Stimulated activated CD8-positive, alpha-beta memory T cell treated with anti-CD3 and anti-CD28 coated beads, Interleukin-7, amount 100 ng/mL, for 24 hours (primary cell): ENCODE results near the gene OR10R2.
"Not testable (repeated sequence)": the region's sequence is repeated elsewhere in the genome, so short reads cannot be mapped to it uniquely, and the experiment has no call there.

ENCODE experiments used
- DNase-seq: peaks from one replicate; pipeline ENCODE4 v3.0.0-alpha.2; 2020; ENCODE audit warnings: low read depth

The OR10R2 gene, protein sequence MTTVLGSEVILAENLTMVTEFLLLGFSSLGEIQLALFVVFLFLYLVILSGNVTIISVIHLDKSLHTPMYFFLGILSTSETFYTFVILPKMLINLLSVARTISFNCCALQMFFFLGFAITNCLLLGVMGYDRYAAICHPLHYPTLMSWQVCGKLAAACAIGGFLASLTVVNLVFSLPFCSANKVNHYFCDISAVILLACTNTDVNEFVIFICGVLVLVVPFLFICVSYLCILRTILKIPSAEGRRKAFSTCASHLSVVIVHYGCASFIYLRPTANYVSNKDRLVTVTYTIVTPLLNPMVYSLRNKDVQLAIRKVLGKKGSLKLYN

DNA sequence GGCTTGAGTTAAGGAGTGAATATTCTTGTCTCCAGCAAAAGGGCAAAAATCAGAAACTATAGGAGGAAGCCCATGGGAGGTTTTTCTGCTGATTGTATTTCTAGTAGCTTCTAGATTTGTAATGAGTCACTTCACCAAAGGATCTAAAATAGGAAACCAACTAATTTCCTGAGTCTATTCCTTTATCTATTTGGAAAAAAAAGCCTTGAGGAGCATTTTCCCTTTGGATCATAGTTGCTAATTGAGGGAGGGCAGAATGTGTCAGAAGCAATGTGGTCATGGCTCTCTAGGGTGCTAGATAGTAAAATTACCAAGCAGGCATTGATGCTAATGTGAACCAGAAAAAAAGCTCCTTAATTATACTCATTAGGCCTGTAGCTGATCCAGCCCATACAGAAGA, at the start of gene OR10R2:
TSS of gene OR10R2 (plus strand) at position 301 of the 400 bp plus-strand sequence. CDS start 106 bp downstream, outside the sequence.
- no peak for DNase-seq

- DNase-seq = no peak
Measured at GRCh38 chr1:158425027-158425426, 47.0 kb upstream of the OR10R2 start.

GRCh38 chr1:158426137-158426536, 45.9 kb upstream of the OR10R2 start, which contains the start of gene OR10K2:
Gene OR10K2 (minus strand): TSS chr1:158426237. CDS start chr1:158420866, 5,371 bp downstream.
- no peak for DNase-seq

DNA sequence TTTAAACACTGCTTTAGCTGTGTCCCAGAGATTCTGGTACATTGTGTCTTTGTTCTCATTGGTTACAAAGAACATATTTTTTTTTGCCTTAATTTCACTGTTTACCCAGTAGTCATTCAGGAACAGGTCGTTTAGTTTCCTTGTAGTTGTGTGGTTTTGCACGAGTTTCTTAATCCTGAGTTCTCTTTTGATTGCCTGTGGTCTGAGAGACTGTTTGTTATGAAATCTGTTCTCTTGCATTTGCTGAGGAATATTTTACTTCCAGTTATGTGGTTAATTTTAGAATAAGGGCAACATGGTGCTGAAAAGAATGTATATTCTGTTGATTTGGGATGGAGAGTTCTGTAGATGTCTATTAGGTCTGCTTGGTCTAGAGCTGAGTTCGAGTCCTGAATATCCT, 41.9 kb upstream of the OR10R2 start:
- not testable (repeated sequence) for DNase-seq

GRCh38 chr1:158434741-158435140, 37.3 kb upstream of the OR10R2 start:
- no peak for DNase-seq

DNA sequence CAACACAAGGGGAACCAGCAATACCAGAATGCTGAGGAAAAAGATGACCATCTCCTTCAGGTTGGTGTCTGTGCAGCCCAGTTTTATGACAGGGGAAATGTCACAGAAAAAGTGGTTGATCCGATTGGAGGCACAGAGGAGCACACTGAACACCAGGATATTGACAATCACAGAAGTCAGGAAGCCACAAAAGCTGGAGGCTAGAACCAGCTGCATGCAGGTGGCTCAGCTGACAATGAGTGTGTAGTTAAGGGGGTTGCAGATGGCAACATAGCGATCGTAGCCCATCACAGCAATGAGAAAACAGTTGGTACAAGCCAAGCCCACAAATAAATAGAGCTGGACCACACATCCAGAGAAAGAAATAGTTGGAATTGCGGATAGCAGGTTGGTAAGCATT, 26.6 kb upstream of the OR10R2 start:
- DNase-seq = no peak

DNA sequence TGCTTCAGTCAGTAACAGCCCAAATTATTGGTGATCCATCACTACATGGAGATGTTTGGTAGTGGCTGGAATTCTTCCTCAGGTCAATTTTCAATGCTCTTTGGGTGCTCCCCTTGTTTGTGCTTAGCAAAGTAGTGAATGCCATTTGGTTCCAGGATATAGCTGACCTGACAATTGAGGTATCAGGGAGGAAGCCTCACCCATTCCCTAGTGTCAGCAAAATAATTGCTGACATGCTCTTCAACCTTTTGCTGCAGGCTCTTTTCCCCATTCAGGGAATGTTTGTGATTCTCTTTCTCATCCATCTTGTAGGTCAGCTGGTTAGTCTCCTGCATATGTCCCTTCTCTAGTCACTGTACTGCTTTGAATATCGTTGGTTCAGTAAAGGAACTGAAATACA, 17.5 kb upstream of the OR10R2 start:
- no peak for DNase-seq

DNA sequence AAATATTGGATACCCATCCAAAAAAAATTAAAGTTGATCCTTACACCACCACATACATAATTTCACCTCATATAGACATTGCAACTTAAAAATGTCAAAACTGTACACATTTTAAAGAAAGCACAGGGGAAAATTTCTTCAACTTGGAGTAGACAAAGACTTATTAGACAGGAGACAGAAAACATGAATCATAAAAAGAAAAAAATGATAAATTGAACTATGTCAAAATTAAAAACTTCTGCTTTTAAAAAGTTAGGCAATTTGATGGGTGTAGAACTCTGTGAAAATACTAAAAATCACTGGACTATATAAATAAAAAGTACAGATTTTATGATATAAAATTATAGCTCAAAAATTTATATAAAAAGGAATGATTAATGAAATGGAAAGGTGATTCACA, 14.8 kb upstream of the OR10R2 start:
- no peak for DNase-seq

GRCh38 chr1:158458263-158458662, 13.8 kb upstream of the OR10R2 start:
- DNase-seq = no peak

DNA sequence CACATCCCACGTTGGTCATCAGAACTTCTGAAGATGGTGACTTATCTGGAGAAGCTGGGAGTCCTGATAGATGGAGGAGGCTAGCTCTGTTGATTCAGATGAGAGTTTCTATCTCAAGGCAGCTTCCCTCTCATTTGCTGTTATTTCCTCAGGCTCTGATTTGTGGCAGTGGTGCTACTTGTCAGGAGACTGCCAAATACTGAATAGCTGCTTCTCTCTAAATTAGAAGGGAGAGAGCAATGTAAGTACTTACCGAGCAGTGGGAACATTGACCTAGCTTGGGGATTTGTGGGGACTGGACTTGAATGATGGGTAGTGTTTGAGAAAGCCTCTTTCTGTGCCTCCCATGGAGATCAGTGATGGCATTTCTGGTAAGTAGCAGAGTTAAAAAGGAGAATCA, 10.5 kb upstream of the OR10R2 start, which contains the start of gene OR10K1:
TSS of gene OR10K1 (plus strand) at position 301 of the 400 bp plus-strand sequence. CDS start 3,728 bp downstream, outside the sequence.
- DNase-seq = no peak

DNA sequence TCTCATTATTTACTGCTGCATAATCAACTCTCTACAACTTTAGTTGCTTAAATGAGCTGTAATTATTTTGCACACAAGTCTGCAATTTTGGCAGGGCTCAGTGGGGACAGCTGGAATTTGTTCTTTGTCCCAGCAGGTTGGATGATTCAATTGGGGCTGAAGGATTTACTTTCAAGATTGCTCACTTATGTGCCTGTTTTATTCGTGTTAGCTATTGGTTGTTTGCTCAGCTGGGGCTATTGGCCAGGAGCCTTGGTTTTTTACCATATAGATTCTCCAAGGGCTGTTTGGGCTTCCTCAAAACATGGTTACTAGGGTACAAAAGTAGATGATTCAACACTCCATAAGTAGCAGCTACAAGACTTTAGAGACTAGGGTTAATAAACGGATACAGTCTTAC, 13.4 kb downstream of the OR10R2 start:
- DNase-seq = no peak

GRCh38 chr1:158491316-158491715, 19.3 kb downstream of the OR10R2 start:
- no peak for DNase-seq

GRCh38 chr1:158493054-158493453, 21.0 kb downstream of the OR10R2 start:
- DNase-seq = no peak

DNA sequence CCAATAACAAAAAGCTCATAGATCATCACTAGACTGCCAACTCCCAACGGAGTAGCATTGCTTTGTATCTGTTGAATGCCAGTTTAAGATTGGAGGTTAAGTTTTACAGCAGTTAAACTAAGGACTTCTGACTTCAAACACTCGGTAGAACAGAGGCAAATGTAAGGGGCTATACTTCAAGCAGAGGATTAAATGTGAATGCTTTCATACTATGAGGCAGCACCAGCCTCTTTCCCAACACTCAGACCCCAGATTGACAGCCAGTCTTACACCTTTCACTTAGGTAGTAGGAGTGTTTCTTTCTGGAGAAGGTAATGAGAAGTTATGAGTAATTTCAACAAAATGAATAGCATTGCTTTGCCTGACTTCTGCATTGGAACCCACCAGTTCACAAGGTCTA, 22.8 kb downstream of the OR10R2 start:
- no peak for DNase-seq

DNA sequence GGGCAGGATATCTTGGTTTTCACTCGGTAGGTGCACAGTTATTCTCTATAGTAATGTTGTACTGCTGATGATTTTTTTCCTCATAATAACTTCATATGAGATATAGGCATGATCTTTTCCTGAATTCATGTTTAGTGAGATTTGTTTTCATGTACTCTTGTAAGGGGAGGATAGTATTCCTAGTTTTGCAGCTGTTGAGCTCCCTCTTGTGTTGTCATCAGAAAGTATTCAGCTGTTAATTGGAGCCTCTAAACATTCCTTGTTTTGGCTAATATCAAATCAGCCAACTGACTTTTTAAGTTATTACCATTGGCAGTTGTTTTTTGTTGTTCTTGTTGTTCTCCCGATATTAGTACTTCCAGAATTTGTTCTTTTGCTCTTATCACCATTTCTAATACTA, 24.4 kb downstream of the OR10R2 start:
- no peak for DNase-seq

DNA sequence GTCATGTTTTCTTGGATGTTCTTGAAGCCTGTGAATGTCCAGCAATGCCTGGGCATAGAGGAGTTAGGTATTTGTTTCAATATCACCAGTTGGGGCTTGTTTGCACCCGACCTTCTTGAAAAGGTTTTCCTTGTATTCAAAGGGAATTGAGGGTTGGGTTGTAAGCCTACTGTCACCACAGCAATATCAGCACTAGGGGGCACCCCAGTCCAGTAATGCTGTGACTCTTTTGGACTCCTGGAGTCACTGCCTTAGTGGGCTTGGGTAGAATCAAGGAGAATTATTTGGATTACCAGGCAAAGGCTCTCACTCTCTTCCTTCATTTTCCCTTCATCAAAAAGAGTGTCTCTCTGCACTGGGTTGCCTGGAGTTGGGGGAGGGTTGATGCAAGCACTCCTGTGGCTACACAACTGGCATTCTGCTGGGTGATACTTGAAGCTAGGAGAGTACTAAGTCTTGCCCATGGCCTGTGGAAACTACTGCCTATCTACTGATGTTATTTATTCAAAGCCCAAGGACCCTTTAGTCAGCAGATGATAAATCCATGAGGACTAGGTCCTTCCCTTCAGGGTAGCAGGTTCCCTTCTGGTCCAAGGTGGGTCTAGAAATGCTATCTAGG, 34.5 kb downstream of the OR10R2 start:
- DNase-seq = peak; percentile 26

DNA sequence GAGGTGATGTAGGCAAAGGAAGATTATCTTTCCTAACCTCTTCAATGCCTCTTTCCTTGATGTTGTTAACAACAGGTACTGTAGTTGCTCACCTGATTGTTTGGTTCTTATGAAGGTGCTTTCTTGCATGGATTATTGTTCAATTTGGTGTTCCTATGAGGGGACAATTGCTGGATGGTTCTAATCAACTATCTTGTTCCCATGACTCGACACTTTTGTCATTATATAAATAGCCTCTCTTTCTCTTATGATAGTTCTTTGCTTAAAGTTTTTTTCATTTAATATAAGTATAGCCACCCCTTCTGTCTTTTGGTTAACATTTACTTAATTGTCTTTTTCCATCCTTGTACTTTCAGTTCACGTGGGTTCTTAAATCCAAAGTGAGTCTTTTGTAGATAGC, 35.5 kb downstream of the OR10R2 start:
- no peak for DNase-seq

GRCh38 chr1:158509471-158510156, 37.6 kb downstream of the OR10R2 start:
- no peak for DNase-seq

DNA sequence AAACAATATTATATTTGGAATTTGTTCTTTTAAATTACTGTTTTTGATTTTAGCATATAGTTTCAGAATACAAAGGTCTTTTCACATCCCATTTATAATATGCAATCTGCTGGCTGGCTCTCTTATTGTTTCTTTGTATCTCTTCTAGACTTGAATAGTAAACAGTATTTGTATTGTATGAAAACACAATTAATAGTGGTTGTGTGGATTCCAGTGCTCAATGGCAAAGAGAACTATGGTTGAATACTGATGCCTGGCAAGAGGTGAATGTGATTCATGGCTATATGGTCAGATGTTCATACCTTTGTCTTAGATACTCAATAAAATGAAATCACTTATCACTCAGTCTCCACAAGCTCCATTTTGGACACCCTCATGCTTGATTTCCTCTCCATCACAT, 44.9 kb downstream of the OR10R2 start:
- no peak for DNase-seq

DNA sequence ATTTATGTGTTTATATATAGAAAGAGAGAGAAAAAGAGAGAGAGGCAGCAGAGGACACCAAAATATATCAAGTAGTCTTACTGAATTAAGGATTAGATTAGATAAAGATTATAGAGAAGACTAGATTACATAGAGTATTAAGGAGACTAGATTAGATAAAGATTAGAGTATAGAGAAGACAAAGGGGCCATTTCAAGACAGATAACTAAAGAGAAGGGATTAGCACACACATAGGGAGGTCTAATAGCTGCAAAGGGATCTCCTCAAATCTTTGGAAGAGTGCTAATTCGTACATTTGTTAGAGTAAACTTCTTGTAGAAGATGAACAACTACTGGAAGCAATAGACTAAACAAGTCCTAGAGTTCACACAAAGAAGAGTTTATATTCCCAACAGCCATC, 48.0 kb downstream of the OR10R2 start:
- no peak for DNase-seq

GRCh38 chr1:158520955-158521665, 49.1 kb downstream of the OR10R2 start:
- DNase-seq = no peak

DNA sequence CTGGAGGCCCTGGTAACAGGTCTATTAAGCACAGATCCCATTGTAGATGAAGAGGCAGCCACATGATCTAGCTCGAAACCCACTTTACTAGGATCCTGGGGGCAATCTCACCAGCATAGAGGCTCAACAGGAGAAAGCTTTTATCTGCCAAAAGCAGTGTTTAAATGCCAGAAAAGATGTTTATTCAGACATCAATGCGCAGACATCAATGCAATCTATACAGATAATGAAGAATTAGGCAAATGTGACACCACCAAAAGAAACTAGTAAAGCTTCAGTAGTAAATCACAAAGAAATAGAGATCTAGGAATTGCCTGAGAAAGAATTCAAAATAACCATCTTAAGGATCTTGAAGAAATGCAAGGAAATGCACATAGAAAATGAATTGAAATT, 49.6 kb downstream of the OR10R2 start:
- no peak for DNase-seq
